ENCODE results near the gene TMCO6. TPM values are rescaled to one million over a fixed set of nuclear protein-coding genes. Genes with fewer than 3 reads are reported as not detected.
"Not testable (repeated sequence)": the region's sequence is repeated elsewhere in the genome, so short reads cannot be mapped to it uniquely, and the experiment has no call there.

The TMCO6 gene
- total RNA-seq, 6 donors from 2014 or later, result 11.8 to 99.7 (median 31.3) TPM

- Histone ChIP-seq H3K4me1 (peaks cover 22 to 38% (median 31%) of the 10 kb centered on the region in 4 donors), H3K27me3 (no peaks in the 10 kb centered on the region), H3K9me3 (no peaks in the 10 kb centered on the region), H3K27ac (peak overlapping the region; percentile 65 to 86 (median 74)), H3K36me3 (no peaks in the 10 kb centered on the region), H3K4me3 (no peak overlapping the region)
- no peak for ATAC-seq (ENCODE audit: low FRiP score in 2 of 2)
- DNase-seq, result peak in 1 of 2 donors; percentile 48
- peak in 1 of 2 donors; percentile 68 for TF ChIP-seq POLR2AphosphoS5 (IDR thresholded peaks at IDR 0.05)
- peak in 1 of 4 donors; percentile 48 for TF ChIP-seq EP300 (IDR thresholded peaks at IDR 0.05)
- no peak for TF ChIP-seq POLR2A (IDR thresholded peaks at IDR 0.05)
- no peak for TF ChIP-seq CTCF (IDR thresholded peaks at IDR 0.05)
- WGBS, 2 donors, result 47 to 52% methylated on average over 2 of the region's 2 CpGs
These were observed 28.2 kb upstream of the TMCO6 start for GRCh38 chr5:140611020-140611521.

- WGBS, 2 donors, result 79 to 80% methylated on average over 3 of the region's 3 CpGs
- Histone ChIP-seq H3K36me3 (no peaks in the 10 kb centered on the region), H3K27me3 (no peaks in the 10 kb centered on the region), H3K9me3 (no peaks in the 10 kb centered on the region), H3K4me1 (peaks cover 0 to 6% (median 2%) of the 10 kb centered on the region in 4 donors), H3K4me3 (no peak overlapping the region), H3K27ac (no peak overlapping the region)
- DNase-seq, result no peak
- TF ChIP-seq POLR2AphosphoS5 (IDR thresholded peaks at IDR 0.05), result peak in 1 of 2 donors; percentile 32
- TF ChIP-seq EP300 (IDR thresholded peaks at IDR 0.05), result no peak
- ATAC-seq (ENCODE audit: low FRiP score in 2 of 2), result no peak
These were observed 16.9 kb upstream of the TMCO6 start for GRCh38 chr5:140622301-140622700.

GRCh38 chr5:140623061-140623460 lies 16.2 kb upstream of the TMCO6 start:
- H3K4me3 ChIP-seq; DNase-seq; H3K27ac ChIP-seq; H3K9me3 ChIP-seq; H3K4me1 ChIP-seq; H3K36me3 ChIP-seq; ATAC-seq (ENCODE audit: low FRiP score in 2 of 2); H3K27me3 ChIP-seq: not testable (repeated sequence)

GRCh38 chr5:140624886-140625285 lies 14.4 kb upstream of the TMCO6 start:
- not testable (repeated sequence) for DNase-seq; H3K27ac ChIP-seq; H3K4me3 ChIP-seq; H3K36me3 ChIP-seq; H3K27me3 ChIP-seq; H3K9me3 ChIP-seq; ATAC-seq (ENCODE audit: low FRiP score in 2 of 2)
- peaks cover 0 to 10% (median 4%) of the 10 kb centered on the region in 4 donors for H3K4me1 ChIP-seq
- WGBS, 2 donors, result 86 to 90% methylated on average over 10 of the region's 10 CpGs

GRCh38 chr5:140627972-140628371 lies 11.3 kb upstream of the TMCO6 start:
- H3K4me1 ChIP-seq, result peaks cover 6 to 31% (median 13%) of the 10 kb centered on the region in 4 donors
- ATAC-seq (ENCODE audit: low FRiP score in 2 of 2) (no peak), DNase-seq (no peak)
- H3K9me3 ChIP-seq, result no peaks in the 10 kb centered on the region
- no peaks in the 10 kb centered on the region for H3K27me3 ChIP-seq
- H3K36me3 ChIP-seq, result no peaks in the 10 kb centered on the region
- no peak overlapping the region for H3K27ac ChIP-seq
- H3K4me3 ChIP-seq, result no peak overlapping the region
- WGBS, 2 donors, result 85 to 89% methylated on average over 6 of the region's 6 CpGs
- TF ChIP-seq EP300 (IDR thresholded peaks at IDR 0.05) (no peak), CTCF (IDR thresholded peaks at IDR 0.05) (no peak), POLR2AphosphoS5 (IDR thresholded peaks at IDR 0.05) (no peak), POLR2A (IDR thresholded peaks at IDR 0.05) (no peak)

- H3K27me3 ChIP-seq, result no peaks in the 10 kb centered on the region
- DNase-seq (no peak), ATAC-seq (ENCODE audit: low FRiP score in 2 of 2) (no peak)
- 35 to 43% methylated on average over 1 of the region's 1 CpG for WGBS, 2 donors
- no peaks in the 10 kb centered on the region for H3K9me3 ChIP-seq
- TF ChIP-seq POLR2A (IDR thresholded peaks at IDR 0.05), result no peak
- no peak for TF ChIP-seq EP300 (IDR thresholded peaks at IDR 0.05)
- no peak for TF ChIP-seq CTCF (IDR thresholded peaks at IDR 0.05)
- no peak for TF ChIP-seq POLR2AphosphoS5 (IDR thresholded peaks at IDR 0.05)
- no peaks in the 10 kb centered on the region for H3K36me3 ChIP-seq
- H3K27ac ChIP-seq, result no peak overlapping the region
- peaks cover 11 to 38% (median 18%) of the 10 kb centered on the region in 4 donors for H3K4me1 ChIP-seq
- no peak overlapping the region for H3K4me3 ChIP-seq
These were observed 10.5 kb upstream of the TMCO6 start for GRCh38 chr5:140628711-140629110.
